Measurements from ENCODE around the gene ACOT7.

GRCh38 chr1:6224718-6225117, 168.8 kb downstream of the ACOT7 start:
- TF ChIP-seq CTCF (IDR thresholded peaks at IDR 0.05) (no peak), POLR2A (IDR thresholded peaks at IDR 0.05) (no peak)

Data from lower leg skin (tissue), 3 donors.